GM18951 (cell line): ENCODE results near the gene RHOG.

ENCODE experiments used
- POLR2A ChIP-seq: IDR thresholded peaks from 4 replicates; pipeline ENCODE4 v1.6.1; 2011; ENCODE audit warnings: mild to moderate bottlenecking; ENCODE audit not compliant: insufficient read length, insufficient read depth; ENCODE audit errors: extremely low read depth
- in situ Hi-C: fragments of 300-500 bp; cut with MboI; formaldehyde crosslinking; loops from one replicate; pipeline ENCODE4 v1.12.0; 2022; ENCODE audit warnings: low sequenced_read_pairs, mixed read lengths, inconsistent platforms; ENCODE audit not compliant: unreplicated experiment

RHOG gene

GRCh38 chr11:3781423-3781822, 59.3 kb downstream of the RHOG start:
- in situ Hi-C loops, result no loop called here
- TF ChIP-seq POLR2A, result no peak
